K562 (cell line): ENCODE data around the gene NIM1K. TPM values are rescaled to one million over a fixed set of nuclear protein-coding genes. Genes with fewer than 3 reads are reported as not detected.
A peak's percentile ranks its signal among the peaks of the same experiment; 100 is the strongest.
"Not testable (repeated sequence)": the region's sequence is repeated elsewhere in the genome, so short reads cannot be mapped to it uniquely, and the experiment has no call there.

Experiments
- ATAC-seq: fragments of 200-7000 bp; cut with Tn5 transposase; 3 replicates; pipeline ENCODE4 v1.9.1; 2020; ENCODE audit warnings: moderate library complexity
- BruUV-seq: library from RNA; stranded (reverse); fragments of 400-500 nt; replicated peaks from 2 replicates; lab custom pipeline; 2021; lab: Mats Ljungman, UMichigan
- CTCF ChIA-PET: fragments of 300-600 bp; formaldehyde crosslinking; extraction: SDS; loops from one replicate; lab custom pipeline; 2021; ENCODE audit warnings: low intra/inter-chr PET ratio; lab: Yijun Ruan, JAX
- POLR2A ChIA-PET: fragments of 300-600, 350-650 bp; sonication (Branson Sonifier 250); formaldehyde crosslinking; extraction: SDS; loops from one replicate; lab custom pipeline; 2021; ENCODE audit warnings: antibody characterized with exemption, inconsistent platforms; lab: Yijun Ruan, JAX
- DNase-seq, 4 experiments: peaks; one replicate each; pipeline versions ENCODE4 v3.0.0 to v3.0.0-alpha.2; 2011 to 2018; ENCODE audit warnings: low spot score in 3 of 4, mixed read lengths in 3 of 4; ENCODE audit errors: extremely low read depth in 1 of 4
- FAIRE-seq: peaks from 2 replicates; lab custom pipeline; 2011; peaks lifted over from hg19 to GRCh38; lab: Jason Lieb, UNC
- H2AFZ ChIP-seq: 2 replicates; pipeline ENCODE4 v1.6.0; 2011; ENCODE audit warnings: low read depth, low read length, control low read depth, inconsistent platforms
- H3K27ac ChIP-seq: fragments of 200-600 bp; 3 replicates; pipeline ENCODE4 v1.8.0; 2011; ENCODE audit warnings: low read depth, mild to moderate bottlenecking, control low read depth, inconsistent platforms, low read length, moderate library complexity, mixed read lengths; ENCODE audit errors: extremely low read depth
- H3K27me3 ChIP-seq, 2 experiments: fragments of 300-600 bp in 1 of 2; 2 replicates in 1 of 2; 3 replicates in 1 of 2; pipeline versions ENCODE4 v1.6.0 to v1.8.0; 2011; ENCODE audit warnings: inconsistent platforms in 2 of 2, low read length in 2 of 2, mild to moderate bottlenecking in 1 of 2, mixed read lengths in 1 of 2, moderate library complexity in 1 of 2; ENCODE audit not compliant: control insufficient read depth in 2 of 2, insufficient read depth in 2 of 2
- H3K36me3 ChIP-seq: fragments of 300-600 bp; 3 replicates; pipeline ENCODE4 v1.8.0; 2011; ENCODE audit warnings: mild to moderate bottlenecking, low read length, inconsistent platforms; ENCODE audit not compliant: control insufficient read depth, insufficient read depth
- H3K4me1 ChIP-seq, 2 experiments: fragments of 200-600 bp in 1 of 2; replicated peaks in 1 of 2; 2 replicates in 1 of 2; 3 replicates in 1 of 2; pipeline versions ENCODE4 v1.5.1 to v1.8.0; 2011; ENCODE audit warnings: inconsistent platforms in 2 of 2, low read length in 2 of 2, mild to moderate bottlenecking in 1 of 2, mixed read lengths in 1 of 2, moderate library complexity in 1 of 2; ENCODE audit not compliant: control insufficient read depth in 2 of 2, insufficient read depth in 2 of 2
- H3K4me2 ChIP-seq: 2 replicates; pipeline ENCODE4 v1.6.1; 2011; ENCODE audit warnings: low read length, control low read depth, inconsistent platforms, mixed read lengths; ENCODE audit not compliant: insufficient read depth
- H3K4me3 ChIP-seq: fragments of 200-600 bp; sonication (generic), shearing (Covaris generic); 2 replicates; pipeline ENCODE4 v1.5.1; 2016; ENCODE audit warnings: control low read depth, inconsistent platforms
- H3K79me2 ChIP-seq: fragments of 200-600 bp; 3 replicates; pipeline ENCODE4 v1.8.0; 2011; ENCODE audit warnings: low read length, inconsistent platforms; ENCODE audit not compliant: control insufficient read depth, insufficient read depth
- H3K9ac ChIP-seq, 2 experiments: 2 replicates each; pipeline versions ENCODE4 v1.6.0 to v1.6.1; 2011; ENCODE audit warnings: low read depth in 2 of 2, low read length in 2 of 2, control low read depth in 1 of 2, inconsistent platforms in 1 of 2, mild to moderate bottlenecking in 1 of 2, mixed read lengths in 1 of 2; ENCODE audit not compliant: insufficient read depth in 1 of 2
- H3K9me1 ChIP-seq: one replicate; pipeline ENCODE4 v1.6.0; 2011; ENCODE audit warnings: inconsistent platforms, mild to moderate bottlenecking, low read length, moderate library complexity; ENCODE audit not compliant: control insufficient read depth, insufficient read depth
- H3K9me3 ChIP-seq: replicated peaks from 2 replicates; pipeline ENCODE4 v1.5.1; 2011; ENCODE audit warnings: low read depth, low read length, inconsistent platforms; ENCODE audit not compliant: control insufficient read depth, insufficient read depth
- H4K20me1 ChIP-seq: replicated peaks from 2 replicates; pipeline ENCODE4 v1.6.1; 2011; ENCODE audit warnings: low read length, inconsistent platforms, mixed read lengths; ENCODE audit not compliant: control insufficient read depth, insufficient read depth
- C11orf30 ChIP-seq: fragments of 450-650 bp; IDR thresholded peaks from 2 replicates; pipeline ENCODE4 v1.6.1; 2016; ENCODE audit warnings: low read depth, mild to moderate bottlenecking
- MAFG ChIP-seq: fragments of 450-650 bp; conservative IDR thresholded peaks from 2 replicates; pipeline ENCODE4 v1.6.1; 2016; ENCODE audit warnings: missing genetic modification characterization, missing compliant biosample characterization
- ZNF316 ChIP-seq: fragments of 450-650 bp; IDR thresholded peaks from 2 replicates; pipeline ENCODE4 v1.6.1; 2016
- in situ Hi-C: fragments of 300-500 bp; cut with MboI; formaldehyde crosslinking; loops from 4 replicates; pipeline ENCODE4 v1.15.0; 2018; ENCODE audit warnings: inconsistent platforms, mixed read lengths
- intact Hi-C: fragments of 100-400 bp; cut with micrococcal nuclease; formaldehyde crosslinking; loops from 2 replicates; pipeline ENCODE4 v1.14.2; 2022
- polyA plus RNA-seq, 8 experiments: library from polyadenylated mRNA; depleted of rRNA in 4 of 8; stranded (reverse) in 5 of 8; unstranded in 3 of 8; fragments of >200 nt; fragmentation: Nextera tagmentation in 2 of 8; fragmentation: Illumina TruSeq in 1 of 8; extraction: Ambion mirVana in 2 of 8; extraction: Trizol in 1 of 8; gene quantifications; 2 replicates each; pipeline versions ENCODE4 v1.2.1 to v1.2.3, GENCODE V29; 2011 to 2014; ENCODE audit warnings: inconsistent platforms in 1 of 8, missing spikeins in 1 of 8
- small RNA-seq: library from RNA; depleted of rRNA; stranded (forward); fragments of <200 nt; gene quantifications from one replicate; pipeline ENCODE3, GENCODE V24; 2014
- total RNA-seq, 7 experiments: library from RNA; depleted of rRNA in 6 of 7; stranded (reverse); fragments of >200 nt in 6 of 7; fragmentation: Illumina TruSeq in 2 of 7; extraction: Trizol in 2 of 7; gene quantifications; 2 replicates each; pipeline versions ENCODE4 v1.2.1 to v1.2.3, GENCODE V29; 2011 to 2021; ENCODE audit warnings: low replicate concordance in 1 of 7

Gene NIM1K
- total and polyA plus RNA-seq, 9 of the 15 experiments (the other 6 are each of a cell fraction or from before 2014, with no cell fraction given): 0.03 to 0.34 (median 0.08) TPM; not detected in 3

- POLR2A ChIA-PET, intact Hi-C loops: not testable (repeated sequence)
These were observed 133.6 kb downstream of the NIM1K start for GRCh38 chr5:43325624-43326023.

More at GRCh38 chr5:43325624-43326023, 133.6 kb downstream of the NIM1K start:
- H3K4me1 ChIP-seq, H3K9me1 ChIP-seq, FAIRE-seq, H3K27me3 ChIP-seq, BruUV-seq, H3K9me3 ChIP-seq, H3K36me3 ChIP-seq, ATAC-seq, H4K20me1 ChIP-seq, H3K9ac ChIP-seq, H3K27ac ChIP-seq, H2AFZ ChIP-seq, H3K79me2 ChIP-seq, in situ Hi-C loops, CTCF ChIA-PET, DNase-seq, H3K4me2 ChIP-seq, H3K4me3 ChIP-seq: not testable (repeated sequence)
- TF ChIP-seq ZNF316 (peak; percentile 91), MAFG (tag) (peak; percentile 46), C11orf30 (peak; percentile 66; the same call in 1 of the 2 replicates)

Small RNAs within 50 kb of the gene (small RNA-seq; reads per million reads assigned to genes)
- gene AC106800.4: not detected

Other genes starting within 250 kb of the NIM1K start
- gene ANXA2R, start 151.9 kb upstream of the NIM1K start, total RNA-seq (2014; rRNA removed): 3.4 and 3.5 TPM in 2 replicates
- 2.8 and 3.4 TPM in 2 replicates for gene ANXA2R, start 151.9 kb upstream of the NIM1K start, total RNA-seq (2014; rRNA removed; fragmentation: Illumina TruSeq; extraction: Trizol)
- gene ANXA2R, start 151.9 kb upstream of the NIM1K start, total RNA-seq (2015; rRNA removed; fragmentation: Illumina TruSeq; extraction: Trizol): 3.4 and 3.5 TPM in 2 replicates
- gene ANXA2R, start 151.9 kb upstream of the NIM1K start, total RNA-seq (2021): 3.9 and 4.3 TPM in 2 replicates
- gene ANXA2R, start 151.9 kb upstream of the NIM1K start, polyA plus RNA-seq (2011; rRNA removed): 2.3 and 2.7 TPM in 2 replicates
- 2.3 and 3.4 TPM in 2 replicates for gene ANXA2R, start 151.9 kb upstream of the NIM1K start, polyA plus RNA-seq (2014; fragmentation: Illumina TruSeq; extraction: Trizol)
- gene ANXA2R, start 151.9 kb upstream of the NIM1K start, polyA plus RNA-seq (2014; fragmentation: Nextera tagmentation; extraction: Ambion mirVana): 1 to 10 TPM; 2.1 to 3.5 TPM
- gene ANXA2R, start 151.9 kb upstream of the NIM1K start, polyA plus RNA-seq (2014; rRNA removed): 4.8 and 7.5 TPM in 2 replicates
- gene ZNF131, start 71.3 kb upstream of the NIM1K start, total RNA-seq (2014; rRNA removed): 40.8 and 51.1 TPM in 2 replicates
- gene ZNF131, start 71.3 kb upstream of the NIM1K start, total RNA-seq (2014; rRNA removed; fragmentation: Illumina TruSeq; extraction: Trizol): 81.9 and 86.7 TPM in 2 replicates
- 81.7 and 87.0 TPM in 2 replicates for gene ZNF131, start 71.3 kb upstream of the NIM1K start, total RNA-seq (2015; rRNA removed; fragmentation: Illumina TruSeq; extraction: Trizol)
- gene ZNF131, start 71.3 kb upstream of the NIM1K start, total RNA-seq (2021): 46.6 and 48.1 TPM in 2 replicates
- gene ZNF131, start 71.3 kb upstream of the NIM1K start, polyA plus RNA-seq (2011; rRNA removed): 63.3 and 73.0 TPM in 2 replicates
- 55.8 and 71.9 TPM in 2 replicates for gene ZNF131, start 71.3 kb upstream of the NIM1K start, polyA plus RNA-seq (2014; fragmentation: Illumina TruSeq; extraction: Trizol)
- gene ZNF131, start 71.3 kb upstream of the NIM1K start, polyA plus RNA-seq (2014; fragmentation: Nextera tagmentation; extraction: Ambion mirVana): 10 to 100 TPM; 28.5 to 31.7 TPM
- gene ZNF131, start 71.3 kb upstream of the NIM1K start, polyA plus RNA-seq (2014; rRNA removed): 51.6 and 55.4 TPM in 2 replicates
- 43.7 and 46.9 TPM in 2 replicates for gene HMGCS1, start 121.2 kb downstream of the NIM1K start, total RNA-seq (2014; rRNA removed)
- 131 and 160 TPM in 2 replicates for gene HMGCS1, start 121.2 kb downstream of the NIM1K start, total RNA-seq (2014; rRNA removed; fragmentation: Illumina TruSeq; extraction: Trizol)
- 66.1 and 77.9 TPM in 2 replicates for gene HMGCS1, start 121.2 kb downstream of the NIM1K start, total RNA-seq (2015; rRNA removed; fragmentation: Illumina TruSeq; extraction: Trizol)
- 116 and 137 TPM in 2 replicates for gene HMGCS1, start 121.2 kb downstream of the NIM1K start, total RNA-seq (2021)
- 337 and 342 TPM in 2 replicates for gene HMGCS1, start 121.2 kb downstream of the NIM1K start, polyA plus RNA-seq (2011; rRNA removed)
- 139 and 165 TPM in 2 replicates for gene HMGCS1, start 121.2 kb downstream of the NIM1K start, polyA plus RNA-seq (2014; fragmentation: Illumina TruSeq; extraction: Trizol)
- 10 to 100 TPM; 84.6 to 93.1 TPM for gene HMGCS1, start 121.2 kb downstream of the NIM1K start, polyA plus RNA-seq (2014; fragmentation: Nextera tagmentation; extraction: Ambion mirVana)
- gene HMGCS1, start 121.2 kb downstream of the NIM1K start, polyA plus RNA-seq (2014; rRNA removed): 111 and 122 TPM in 2 replicates
- gene CCL28, start 220.2 kb downstream of the NIM1K start, total RNA-seq (2014; rRNA removed): not detected in 2 replicates
- gene CCL28, start 220.2 kb downstream of the NIM1K start, total RNA-seq (2014; rRNA removed; fragmentation: Illumina TruSeq; extraction: Trizol): not detected in 2 replicates
- not detected in 2 replicates for gene CCL28, start 220.2 kb downstream of the NIM1K start, total RNA-seq (2015; rRNA removed; fragmentation: Illumina TruSeq; extraction: Trizol)
- gene CCL28, start 220.2 kb downstream of the NIM1K start, total RNA-seq (2021): not detected in 2 replicates
- gene CCL28, start 220.2 kb downstream of the NIM1K start, polyA plus RNA-seq (2011; rRNA removed): 0.11 TPM in 1 of 2 replicates, not detected in the other
- gene CCL28, start 220.2 kb downstream of the NIM1K start, polyA plus RNA-seq (2014; fragmentation: Illumina TruSeq; extraction: Trizol): not detected in 2 replicates
- gene CCL28, start 220.2 kb downstream of the NIM1K start, polyA plus RNA-seq (2014; fragmentation: Nextera tagmentation; extraction: Ambion mirVana): not detected
- gene CCL28, start 220.2 kb downstream of the NIM1K start, polyA plus RNA-seq (2014; rRNA removed): not detected in 2 replicates